Measurements from ENCODE around the gene TMA7B. TPM values are rescaled to one million over a fixed set of nuclear protein-coding genes. Genes with fewer than 3 reads are reported as not detected.

TMA7B gene
- total and polyA plus RNA-seq, 7 donors, result 0.41 TPM; not detected in 6

- Histone ChIP-seq H3K4me1 (no peaks in the 10 kb centered on the region), H3K36me3 (no peaks in the 10 kb centered on the region), H3K9me3 (no peaks in the 10 kb centered on the region), H3K27ac (no peak overlapping the region), H3K4me3 (no peak overlapping the region), H3K27me3 (no peaks in the 10 kb centered on the region)
- intact Hi-C loops (cut with DNase I), result no loop called here
- no peak for DNase-seq
- WGBS, 2 donors, result 78 to 84% methylated on average over 11 of the region's 11 CpGs
- TF ChIP-seq CTCF (IDR thresholded peaks at IDR 0.05) (no peak), POLR2AphosphoS5 (IDR thresholded peaks at IDR 0.05) (no peak), EP300 (IDR thresholded peaks at IDR 0.05) (no peak), POLR2A (IDR thresholded peaks at IDR 0.05) (no peak)
These were observed 16.0 kb upstream of the TMA7B start for GRCh38 chr22:39943953-39944872.

GRCh38 chr22:39946126-39946502, 14.1 kb upstream of the TMA7B start:
- Histone ChIP-seq H3K4me1 (no peaks in the 10 kb centered on the region), H3K4me3 (no peak overlapping the region), H3K27me3 (no peaks in the 10 kb centered on the region), H3K27ac (no peak overlapping the region), H3K36me3 (no peaks in the 10 kb centered on the region), H3K9me3 (no peaks in the 10 kb centered on the region)
- DNase-seq, result no peak
- 93 to 97% methylated on average over 4 of the region's 4 CpGs for WGBS, 2 donors
- intact Hi-C loops (cut with DNase I), result no loop called here
- no peak for TF ChIP-seq POLR2AphosphoS5 (IDR thresholded peaks at IDR 0.05)
- TF ChIP-seq CTCF (IDR thresholded peaks at IDR 0.05), result no peak

GRCh38 chr22:39946503-39947219, 13.5 kb upstream of the TMA7B start:
- H3K4me3 ChIP-seq, result no peak overlapping the region
- intact Hi-C loops (cut with DNase I), result no loop called here
- TF ChIP-seq POLR2AphosphoS5 (IDR thresholded peaks at IDR 0.05), result no peak
- no peak for TF ChIP-seq CTCF (IDR thresholded peaks at IDR 0.05)
- no peak for TF ChIP-seq EP300 (IDR thresholded peaks at IDR 0.05)
- no peak for TF ChIP-seq POLR2A (IDR thresholded peaks at IDR 0.05)
- DNase-seq, result no peak
- H3K36me3 ChIP-seq, result no peaks in the 10 kb centered on the region
- 37 to 60% methylated on average over 8 of the region's 8 CpGs for WGBS, 2 donors
- H3K4me1 ChIP-seq, result no peaks in the 10 kb centered on the region
- H3K27ac ChIP-seq, result no peak overlapping the region
- H3K9me3 ChIP-seq, result no peaks in the 10 kb centered on the region
- no peaks in the 10 kb centered on the region for H3K27me3 ChIP-seq

- Histone ChIP-seq H3K36me3 (no peaks in the 10 kb centered on the region), H3K4me1 (no peaks in the 10 kb centered on the region), H3K27me3 (no peaks in the 10 kb centered on the region), H3K9me3 (no peaks in the 10 kb centered on the region), H3K27ac (no peak overlapping the region), H3K4me3 (no peak overlapping the region)
- TF ChIP-seq POLR2A (IDR thresholded peaks at IDR 0.05) (no peak), EP300 (IDR thresholded peaks at IDR 0.05) (no peak), CTCF (IDR thresholded peaks at IDR 0.05) (no peak), POLR2AphosphoS5 (IDR thresholded peaks at IDR 0.05) (no peak)
- intact Hi-C loops (cut with DNase I), result no loop called here
- no peak for DNase-seq
- WGBS, 2 donors, result 82 to 88% methylated on average over 8 of the region's 8 CpGs
These were observed 12.7 kb upstream of the TMA7B start for GRCh38 chr22:39947220-39948216.
